Raji (cell line): ENCODE measurements around the gene PRLR.

Source experiments
- POLR2A ChIP-seq: IDR thresholded peaks from 2 replicates; pipeline ENCODE4 v1.6.1; 2011; ENCODE audit warnings: low read depth, low read length, control low read depth; ENCODE audit not compliant: insufficient read depth

Gene PRLR

DNA sequence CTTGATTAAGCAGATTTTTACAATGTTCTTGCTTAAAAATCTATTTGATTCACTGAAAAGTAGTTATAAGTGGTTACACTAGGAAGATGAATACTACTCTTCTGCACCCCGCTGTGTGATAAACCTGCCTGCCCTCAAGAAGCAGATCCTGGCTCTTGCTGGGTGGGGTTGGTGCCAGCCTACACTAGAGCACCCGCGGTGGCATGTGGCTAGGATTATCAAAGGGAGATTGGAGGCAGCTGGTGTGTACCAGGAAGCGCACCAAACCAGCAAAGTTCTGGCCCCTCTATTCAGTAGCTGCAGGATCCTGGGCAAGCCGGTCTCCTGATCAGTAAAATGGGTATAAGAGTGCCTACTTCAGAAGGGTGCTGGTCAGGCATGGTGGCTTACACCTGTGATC, 43.5 kb downstream of the PRLR start:
- TF ChIP-seq POLR2A = no peak

DNA sequence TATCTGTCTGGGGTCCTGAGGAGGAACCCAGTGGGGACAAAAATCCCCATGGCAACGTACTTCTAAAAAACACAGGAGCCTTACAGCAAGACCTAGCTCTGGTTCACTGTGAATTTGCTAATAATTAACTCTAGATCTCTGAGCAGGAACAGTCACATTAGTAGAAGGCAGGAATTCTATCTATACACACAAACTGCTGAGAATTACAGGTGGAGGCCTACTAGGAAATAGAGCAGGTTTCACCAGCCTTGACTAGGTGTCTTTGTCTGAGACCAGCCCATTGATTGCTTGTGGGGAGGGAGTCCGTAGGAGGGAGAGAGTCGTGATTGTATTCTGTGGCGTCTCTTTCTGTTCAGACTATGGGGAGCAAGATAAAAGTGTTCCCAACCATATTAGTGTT, 44.8 kb downstream of the PRLR start:
- no peak for TF ChIP-seq POLR2A

DNA sequence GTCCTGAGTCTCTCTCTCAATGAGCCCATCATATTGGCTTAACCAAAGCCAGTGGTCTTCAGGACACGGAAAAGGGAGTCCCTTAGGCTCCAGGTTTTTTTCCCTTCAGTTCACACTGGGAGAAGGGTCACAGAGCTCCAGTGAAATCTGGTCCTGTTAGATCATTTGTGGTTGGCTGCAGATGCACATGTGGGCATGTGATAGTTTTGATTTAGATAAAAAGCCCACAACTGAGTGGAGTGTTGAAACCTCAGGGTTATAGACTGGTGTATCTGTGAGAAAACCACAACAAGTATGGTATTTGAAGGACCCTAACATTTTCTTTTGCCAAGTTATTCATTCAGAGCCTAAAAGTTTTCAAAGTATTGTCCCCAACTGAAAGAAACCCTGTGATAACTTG, 46.7 kb downstream of the PRLR start:
- TF ChIP-seq POLR2A = no peak

DNA sequence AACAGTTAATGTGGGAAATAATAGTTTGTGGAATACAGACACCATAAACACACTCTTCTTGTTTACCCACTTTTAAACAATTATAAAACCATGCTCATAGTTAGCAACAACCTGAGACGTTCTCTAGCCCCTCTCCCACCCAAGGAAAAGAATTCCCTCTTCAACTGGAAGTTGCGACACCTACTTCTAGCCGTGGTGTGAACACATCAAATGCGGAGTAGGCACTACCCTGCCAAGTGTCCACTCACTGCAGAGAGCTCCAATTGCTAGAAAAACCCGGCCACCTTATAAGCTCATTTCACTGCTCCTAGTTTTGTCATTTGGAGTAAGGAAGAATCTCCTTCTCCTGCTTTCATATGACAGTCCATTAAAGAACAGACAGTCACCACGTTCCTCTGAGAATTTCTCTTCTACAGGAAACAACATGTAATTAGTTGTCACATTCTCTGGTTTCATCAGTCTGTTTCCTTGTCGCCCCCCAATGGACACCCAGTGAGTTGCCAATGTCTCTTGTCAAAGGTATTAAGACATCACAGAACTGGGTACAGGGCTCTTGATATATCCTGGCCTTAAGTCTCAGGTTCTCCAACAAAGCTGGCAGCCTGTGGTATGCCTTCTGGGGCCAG, 47.3 kb downstream of the PRLR start:
- no peak for TF ChIP-seq POLR2A

DNA sequence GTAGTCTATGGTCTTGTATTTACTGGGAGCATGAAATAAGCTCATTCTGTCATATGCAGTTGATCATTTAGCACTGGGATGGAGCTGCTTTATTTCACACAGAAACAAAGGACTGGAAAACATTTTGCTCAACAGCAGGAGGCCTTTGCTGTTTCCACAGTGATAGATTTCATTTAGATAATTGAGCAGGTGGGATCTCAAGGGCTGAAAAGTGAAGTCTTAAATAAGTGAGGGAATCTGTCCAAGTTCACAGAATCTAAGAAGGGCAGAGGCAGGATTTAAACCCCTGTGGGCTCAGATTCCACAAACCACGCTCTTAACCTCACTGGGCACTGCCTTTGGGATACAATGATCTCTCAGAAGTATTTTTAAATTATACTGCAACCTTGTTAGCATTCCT, 47.8 kb downstream of the PRLR start:
- no peak for TF ChIP-seq POLR2A

DNA sequence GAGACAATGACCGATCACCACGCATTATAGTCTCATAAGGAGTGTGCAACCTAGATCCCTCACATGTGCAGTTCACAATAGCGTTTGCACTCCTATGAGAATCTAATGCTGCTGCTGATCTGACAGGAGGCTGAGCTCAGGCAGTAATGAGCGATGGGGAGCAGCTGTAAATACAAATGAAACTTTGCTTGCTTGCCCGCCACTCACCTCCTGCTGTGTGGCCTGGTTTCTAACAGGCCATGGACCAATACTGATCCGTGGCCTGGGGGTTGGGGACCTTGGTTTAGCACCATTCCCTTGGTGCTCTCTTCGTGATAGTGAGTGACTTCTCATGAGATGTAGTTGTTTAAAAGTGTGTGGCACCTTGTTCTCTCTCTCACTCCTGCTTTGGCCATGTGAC, 50.2 kb downstream of the PRLR start:
- TF ChIP-seq POLR2A = no peak

DNA sequence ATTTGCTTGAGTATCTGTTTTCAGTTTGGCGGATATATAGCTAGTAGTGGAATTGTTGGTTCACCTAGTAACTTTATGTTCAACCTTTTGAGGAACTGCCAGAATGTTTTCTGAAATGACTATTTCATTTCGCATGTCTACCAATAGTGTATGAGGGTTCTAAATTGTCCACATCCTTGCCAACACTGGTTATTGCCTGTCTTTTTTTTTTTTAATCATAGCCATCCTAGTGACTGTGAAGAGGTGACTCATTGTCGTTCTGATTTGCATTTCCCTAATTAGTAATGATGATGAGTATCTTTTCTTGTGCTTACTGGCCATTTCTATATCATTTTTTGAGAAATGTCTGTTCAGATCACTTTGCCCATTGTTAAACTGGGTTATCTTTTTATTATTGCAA, 52.5 kb downstream of the PRLR start:
- TF ChIP-seq POLR2A = no peak

DNA sequence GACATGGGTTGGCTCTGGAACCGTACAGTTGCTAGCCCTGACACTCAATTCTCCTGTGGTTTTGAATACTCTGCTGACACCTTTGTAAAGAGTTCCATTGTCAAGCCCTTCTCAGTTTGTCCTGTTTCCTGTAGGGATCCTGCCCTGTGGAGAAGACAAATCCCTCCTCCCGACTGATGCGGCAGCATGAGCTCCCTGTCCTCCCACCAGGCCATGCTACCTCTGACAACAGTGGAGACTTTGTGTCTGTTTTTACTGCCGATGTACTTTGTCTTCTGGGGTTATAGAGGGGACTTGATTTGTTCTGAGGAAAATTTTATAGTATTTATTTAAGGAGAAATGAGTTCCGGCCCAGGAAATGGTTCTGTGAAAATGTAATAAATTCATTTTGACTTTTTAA, 57.8 kb downstream of the PRLR start:
- TF ChIP-seq POLR2A = no peak

DNA sequence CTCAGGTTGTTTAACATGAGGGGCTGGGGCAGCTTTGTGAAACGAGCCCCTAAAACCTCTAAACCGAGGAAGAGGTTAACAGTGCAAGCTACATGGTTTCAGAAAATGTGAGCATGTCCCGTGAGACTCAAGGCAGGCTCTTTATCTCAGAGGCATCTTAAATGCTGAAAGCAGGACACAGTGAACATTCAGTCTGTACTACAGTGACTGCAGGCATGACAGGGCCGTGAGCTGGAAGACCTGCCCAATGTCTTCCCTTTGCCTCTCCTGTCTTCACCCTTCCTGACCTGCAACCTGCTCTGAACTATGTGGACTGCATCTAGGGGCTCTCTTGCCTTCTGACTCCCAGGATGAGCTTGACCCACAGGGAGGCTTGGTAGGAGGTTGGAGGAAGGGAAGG, 58.3 kb downstream of the PRLR start:
- no peak for TF ChIP-seq POLR2A

DNA sequence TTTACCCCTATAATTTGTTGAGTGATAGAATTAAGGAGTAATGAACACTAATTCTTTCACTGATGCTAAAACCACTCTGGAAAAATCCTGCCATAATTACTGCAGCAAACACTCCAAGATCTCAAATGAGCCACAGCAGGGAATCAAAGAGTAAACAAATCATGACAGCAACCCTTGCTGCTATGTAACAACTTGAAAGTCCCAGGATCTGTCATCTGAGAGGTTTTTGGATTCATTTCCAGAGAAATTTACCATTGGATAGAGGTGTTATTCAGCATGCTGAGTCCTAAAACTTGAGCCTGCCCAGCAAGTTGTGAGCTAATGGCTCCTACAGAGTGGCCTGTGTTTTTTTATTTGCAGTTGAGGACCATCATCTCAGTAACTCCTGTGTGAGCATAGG, 59.2 kb downstream of the PRLR start:
- no peak for TF ChIP-seq POLR2A

DNA sequence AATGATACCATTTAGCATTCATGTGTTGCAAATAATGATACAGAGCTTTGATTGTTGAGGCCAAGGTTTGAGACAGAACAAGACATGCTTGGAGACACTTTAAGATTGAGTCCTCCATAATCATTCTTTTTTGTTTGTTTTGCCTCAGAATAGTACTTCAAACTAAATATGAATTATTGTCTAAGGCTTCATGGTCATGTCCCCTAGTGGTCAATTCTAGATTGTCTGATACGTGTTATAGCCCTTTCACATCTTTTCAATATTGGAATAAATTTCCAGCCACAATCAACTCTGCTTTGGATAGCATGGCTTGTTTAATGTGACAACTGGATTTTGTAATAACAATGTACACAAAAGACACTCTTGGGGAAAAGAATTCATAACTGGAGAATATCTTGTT, 64.2 kb downstream of the PRLR start:
- TF ChIP-seq POLR2A = no peak

DNA sequence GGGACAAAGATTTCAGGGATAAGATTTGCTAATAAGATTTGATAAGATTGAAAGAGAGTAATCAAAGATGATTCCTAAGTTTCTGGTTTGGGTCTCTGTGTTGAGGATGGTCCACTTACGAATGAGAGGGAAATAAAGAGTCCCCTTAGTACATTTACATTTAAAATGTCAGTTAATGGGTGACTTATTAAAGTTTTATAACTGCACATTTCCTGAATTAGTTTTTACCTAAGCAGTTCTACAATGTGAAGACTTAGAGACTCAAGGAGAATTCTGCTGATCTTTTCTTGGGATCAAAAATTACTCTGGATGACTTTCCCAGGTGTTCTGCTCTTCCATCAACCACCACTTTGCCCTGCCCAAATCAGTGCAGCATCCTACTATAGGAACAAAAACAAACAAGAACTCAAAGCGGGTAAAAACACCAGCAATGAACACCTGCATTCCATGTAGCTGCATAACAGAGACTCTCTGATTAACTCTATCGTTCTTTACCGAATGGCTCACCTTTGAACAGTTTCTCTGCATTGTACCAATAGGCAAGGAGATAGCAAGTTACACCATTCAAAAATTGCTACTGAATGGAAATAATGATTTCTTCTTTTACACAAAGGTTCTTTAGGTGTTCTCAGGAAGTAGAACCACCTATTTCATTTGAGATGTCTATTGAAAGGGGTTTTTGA, 65.3 kb downstream of the PRLR start:
- no peak for TF ChIP-seq POLR2A

DNA sequence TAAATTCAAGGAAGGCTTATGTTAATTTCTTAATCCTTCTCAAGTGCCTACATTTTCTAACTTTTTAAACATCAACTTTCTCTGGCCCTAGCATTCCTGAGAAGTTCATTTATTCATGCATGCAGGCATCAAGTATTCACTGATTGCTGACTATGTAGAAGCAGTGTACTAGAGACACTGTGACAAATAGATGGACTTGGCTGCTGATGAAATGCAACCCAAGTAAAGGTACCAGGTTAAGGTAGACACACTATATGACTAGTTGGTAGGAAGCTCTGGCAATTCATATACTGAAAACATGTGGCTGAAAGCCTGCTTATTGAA, 66.6 kb downstream of the PRLR start:
- TF ChIP-seq POLR2A = no peak

DNA sequence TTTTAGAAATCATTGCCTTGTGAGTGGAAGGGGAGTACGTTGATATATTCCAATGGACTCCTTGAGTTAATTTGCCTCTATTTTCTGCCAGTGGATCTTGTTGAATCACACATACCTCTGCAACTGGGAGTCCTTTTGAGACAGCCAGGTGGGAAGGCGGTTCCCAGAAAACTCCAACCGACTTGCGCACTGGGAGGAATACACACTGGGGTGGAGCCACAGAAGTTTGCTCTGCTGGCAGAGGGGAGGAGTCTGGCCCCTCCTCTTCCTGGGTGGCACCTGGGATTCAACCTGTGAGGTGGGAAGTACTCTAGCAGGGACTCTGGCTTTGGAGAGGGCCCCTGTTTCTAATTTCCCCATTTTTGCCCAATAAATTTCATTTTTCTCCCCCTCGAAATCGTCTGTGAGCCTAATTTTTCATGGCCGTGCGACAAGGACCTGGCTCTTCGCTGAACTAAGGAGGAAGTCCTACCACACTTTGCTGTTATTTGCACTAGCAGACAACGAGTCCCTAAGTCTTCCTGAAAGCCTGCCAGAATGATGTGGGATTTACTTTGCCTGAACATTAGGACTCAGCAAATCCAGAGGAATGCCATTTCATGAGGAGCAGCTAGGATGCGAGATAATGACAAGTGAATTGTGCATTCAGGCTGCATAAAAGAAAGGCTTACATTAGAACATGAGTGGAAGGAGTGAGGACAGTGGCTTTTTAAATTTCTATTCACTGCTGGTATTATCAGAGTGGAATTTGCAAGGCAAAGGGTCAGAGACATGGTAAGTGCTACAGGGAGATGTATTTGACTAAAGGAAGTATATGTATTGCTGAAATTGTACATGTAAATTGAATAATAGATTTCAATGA, 67.2 kb downstream of the PRLR start:
- TF ChIP-seq POLR2A = no peak

DNA sequence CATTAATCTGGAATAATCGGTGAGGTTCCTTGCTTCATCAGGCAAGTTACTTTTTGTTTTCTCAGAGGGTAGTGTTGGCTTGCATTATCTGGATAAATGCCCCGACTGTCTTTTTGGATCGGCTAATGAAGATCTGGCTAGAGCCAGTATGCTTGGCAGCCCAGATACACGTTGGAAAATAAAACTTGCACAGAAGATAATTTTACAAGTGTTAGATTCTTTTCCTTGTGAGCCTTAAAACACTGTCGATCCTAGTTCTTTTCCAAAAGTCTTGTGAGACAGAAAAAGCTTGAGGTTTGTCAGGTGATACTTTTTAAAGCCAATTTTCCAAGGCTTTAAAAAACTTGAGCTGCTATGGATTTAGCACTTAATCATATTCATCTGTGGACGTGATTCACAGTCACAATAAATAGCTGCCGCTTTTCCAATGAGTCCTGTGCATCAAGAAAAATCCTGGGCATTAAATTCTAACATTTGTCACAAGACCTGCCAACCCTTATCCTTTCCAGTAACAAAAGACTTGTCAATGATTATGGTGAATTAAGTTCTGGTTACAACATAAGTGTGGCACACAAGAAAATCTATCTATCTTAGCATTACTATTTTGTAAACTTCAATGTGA, 68.5 kb downstream of the PRLR start:
- no peak for TF ChIP-seq POLR2A
